Measurements from ENCODE around the gene DTNB.

DTNB gene

GRCh38 chr2:25497229-25497917 lies 176.0 kb downstream of the DTNB start:
- no peak for DNase-seq (ENCODE audit: low read depth)

GRCh38 chr2:25494616-25495015 lies 178.8 kb downstream of the DTNB start:
- no peak for DNase-seq (ENCODE audit: low read depth)

- no peak for DNase-seq (ENCODE audit: low read depth)
These were observed 180.2 kb downstream of the DTNB start for GRCh38 chr2:25493207-25493606.

- no peak for DNase-seq (ENCODE audit: low read depth)
These were observed 180.7 kb downstream of the DTNB start for GRCh38 chr2:25492726-25493125.

- DNase-seq (ENCODE audit: low read depth) = no peak
These were observed 181.3 kb downstream of the DTNB start for GRCh38 chr2:25491966-25492532.

- no peak for DNase-seq (ENCODE audit: low read depth)
These were observed 182.2 kb downstream of the DTNB start for GRCh38 chr2:25491003-25491696.

- no peak for DNase-seq (ENCODE audit: low read depth)
These were observed 183.2 kb downstream of the DTNB start for GRCh38 chr2:25490217-25490616.

- no peak for DNase-seq (ENCODE audit: low read depth)
These were observed 183.7 kb downstream of the DTNB start for GRCh38 chr2:25489631-25490030.

- DNase-seq (ENCODE audit: low read depth) = no peak
These were observed 189.6 kb downstream of the DTNB start for GRCh38 chr2:25483607-25484266.

GRCh38 chr2:25482341-25482740 lies 191.0 kb downstream of the DTNB start:
- no peak for DNase-seq (ENCODE audit: low read depth)

GRCh38 chr2:25481381-25482300 lies 191.7 kb downstream of the DTNB start:
- no peak for DNase-seq (ENCODE audit: low read depth)

- no peak for DNase-seq (ENCODE audit: low read depth)
These were observed 192.8 kb downstream of the DTNB start for GRCh38 chr2:25480561-25480960.

- DNase-seq (ENCODE audit: low read depth) = no peak
These were observed 193.6 kb downstream of the DTNB start for GRCh38 chr2:25479761-25480160.

GRCh38 chr2:25478736-25479135 lies 194.6 kb downstream of the DTNB start:
- no peak for DNase-seq (ENCODE audit: low read depth)

- DNase-seq (ENCODE audit: low read depth) = no peak
These were observed 199.5 kb downstream of the DTNB start for GRCh38 chr2:25473758-25474340.

GRCh38 chr2:25473131-25473530 lies 200.2 kb downstream of the DTNB start:
- no peak for DNase-seq (ENCODE audit: low read depth)

GRCh38 chr2:25470806-25471205 lies 202.6 kb downstream of the DTNB start:
- no peak for DNase-seq (ENCODE audit: low read depth)

- no peak for DNase-seq (ENCODE audit: low read depth)
These were observed 205.6 kb downstream of the DTNB start for GRCh38 chr2:25467743-25468142.

GRCh38 chr2:25462021-25462420 lies 211.4 kb downstream of the DTNB start:
- no peak for DNase-seq (ENCODE audit: low read depth)

- DNase-seq (ENCODE audit: low read depth) = no peak
These were observed 213.0 kb downstream of the DTNB start for GRCh38 chr2:25460261-25460905.
